K562 (cell line): Measurements from ENCODE around the gene HAPLN3. TPM values are rescaled to one million over a fixed set of nuclear protein-coding genes. Genes with fewer than 3 reads are reported as not detected.

Source experiments
- ATAC-seq: fragments of 200-7000 bp; cut with Tn5 transposase; 3 replicates; pipeline ENCODE4 v1.9.1; 2020; ENCODE audit warnings: moderate library complexity
- BruUV-seq: library from RNA; stranded (reverse); fragments of 400-500 nt; replicated peaks from 2 replicates; lab custom pipeline; 2021; lab: Mats Ljungman, UMichigan
- CTCF ChIA-PET: fragments of 300-600 bp; formaldehyde crosslinking; extraction: SDS; loops from one replicate; lab custom pipeline; 2021; ENCODE audit warnings: low intra/inter-chr PET ratio; lab: Yijun Ruan, JAX
- POLR2A ChIA-PET: fragments of 300-600, 350-650 bp; sonication (Branson Sonifier 250); formaldehyde crosslinking; extraction: SDS; loops from one replicate; lab custom pipeline; 2021; ENCODE audit warnings: antibody characterized with exemption, inconsistent platforms; lab: Yijun Ruan, JAX
- DNase-seq, 4 experiments: peaks; one replicate each; pipeline versions ENCODE4 v3.0.0 to v3.0.0-alpha.2; 2011 to 2018; ENCODE audit warnings: low spot score in 3 of 4, mixed read lengths in 3 of 4; ENCODE audit errors: extremely low read depth in 1 of 4
- FAIRE-seq: peaks from 2 replicates; lab custom pipeline; 2011; peaks lifted over from hg19 to GRCh38; lab: Jason Lieb, UNC
- H2AFZ ChIP-seq: 2 replicates; pipeline ENCODE4 v1.6.0; 2011; ENCODE audit warnings: low read depth, low read length, control low read depth, inconsistent platforms
- H3K27ac ChIP-seq: fragments of 200-600 bp; 3 replicates; pipeline ENCODE4 v1.8.0; 2011; ENCODE audit warnings: low read depth, mild to moderate bottlenecking, control low read depth, inconsistent platforms, low read length, moderate library complexity, mixed read lengths; ENCODE audit errors: extremely low read depth
- H3K27me3 ChIP-seq, 2 experiments: fragments of 300-600 bp in 1 of 2; 2 replicates in 1 of 2; 3 replicates in 1 of 2; pipeline versions ENCODE4 v1.6.0 to v1.8.0; 2011; ENCODE audit warnings: inconsistent platforms in 2 of 2, low read length in 2 of 2, mild to moderate bottlenecking in 1 of 2, mixed read lengths in 1 of 2, moderate library complexity in 1 of 2; ENCODE audit not compliant: control insufficient read depth in 2 of 2, insufficient read depth in 2 of 2
- H3K36me3 ChIP-seq: fragments of 300-600 bp; 3 replicates; pipeline ENCODE4 v1.8.0; 2011; ENCODE audit warnings: mild to moderate bottlenecking, low read length, inconsistent platforms; ENCODE audit not compliant: control insufficient read depth, insufficient read depth
- H3K4me1 ChIP-seq, 2 experiments: fragments of 200-600 bp in 1 of 2; replicated peaks in 1 of 2; 2 replicates in 1 of 2; 3 replicates in 1 of 2; pipeline versions ENCODE4 v1.5.1 to v1.8.0; 2011; ENCODE audit warnings: inconsistent platforms in 2 of 2, low read length in 2 of 2, mild to moderate bottlenecking in 1 of 2, mixed read lengths in 1 of 2, moderate library complexity in 1 of 2; ENCODE audit not compliant: control insufficient read depth in 2 of 2, insufficient read depth in 2 of 2
- H3K4me2 ChIP-seq: 2 replicates; pipeline ENCODE4 v1.6.1; 2011; ENCODE audit warnings: low read length, control low read depth, inconsistent platforms, mixed read lengths; ENCODE audit not compliant: insufficient read depth
- H3K4me3 ChIP-seq: fragments of 200-600 bp; sonication (generic), shearing (Covaris generic); 2 replicates; pipeline ENCODE4 v1.5.1; 2016; ENCODE audit warnings: control low read depth, inconsistent platforms
- H3K79me2 ChIP-seq: fragments of 200-600 bp; 3 replicates; pipeline ENCODE4 v1.8.0; 2011; ENCODE audit warnings: low read length, inconsistent platforms; ENCODE audit not compliant: control insufficient read depth, insufficient read depth
- H3K9ac ChIP-seq, 2 experiments: 2 replicates each; pipeline versions ENCODE4 v1.6.0 to v1.6.1; 2011; ENCODE audit warnings: low read depth in 2 of 2, low read length in 2 of 2, control low read depth in 1 of 2, inconsistent platforms in 1 of 2, mild to moderate bottlenecking in 1 of 2, mixed read lengths in 1 of 2; ENCODE audit not compliant: insufficient read depth in 1 of 2
- H3K9me1 ChIP-seq: one replicate; pipeline ENCODE4 v1.6.0; 2011; ENCODE audit warnings: inconsistent platforms, mild to moderate bottlenecking, low read length, moderate library complexity; ENCODE audit not compliant: control insufficient read depth, insufficient read depth
- H3K9me3 ChIP-seq: replicated peaks from 2 replicates; pipeline ENCODE4 v1.5.1; 2011; ENCODE audit warnings: low read depth, low read length, inconsistent platforms; ENCODE audit not compliant: control insufficient read depth, insufficient read depth
- H4K20me1 ChIP-seq: replicated peaks from 2 replicates; pipeline ENCODE4 v1.6.1; 2011; ENCODE audit warnings: low read length, inconsistent platforms, mixed read lengths; ENCODE audit not compliant: control insufficient read depth, insufficient read depth
- BHLHE40 ChIP-seq: IDR thresholded peaks from 2 replicates; pipeline ENCODE4 v1.6.1; 2011; ENCODE audit warnings: low read length, improper control_type of control experiment
- GABPB1 ChIP-seq: sonication (generic); formaldehyde crosslinking; IDR thresholded peaks from 2 replicates; pipeline ENCODE4 v1.8.0; 2022; ENCODE audit warnings: mild to moderate bottlenecking, missing genetic modification reagents
- JUND ChIP-seq, 2 experiments: IDR thresholded peaks; 2 replicates in 1 of 2; 3 replicates in 1 of 2; pipeline ENCODE4 v1.6.1; 2011; ENCODE audit warnings: borderline replicate concordance in 2 of 2, low read depth in 2 of 2, low read length in 2 of 2, improper control_type of control experiment in 1 of 2, missing biosample characterization in 1 of 2, missing genetic modification characterization in 1 of 2, missing genetic modification reagents in 1 of 2
- KDM1A ChIP-seq, 2 experiments: fragments of 450-650 bp; IDR thresholded peaks; 2 replicates each; pipeline ENCODE4 v1.6.1; 2016; ENCODE audit warnings: mild to moderate bottlenecking in 2 of 2
- MEIS2 ChIP-seq: fragments of 450-650 bp; IDR thresholded peaks from 2 replicates; pipeline ENCODE4 v1.6.1; 2014; ENCODE audit warnings: mild to moderate bottlenecking; ENCODE audit not compliant: partially characterized antibody
- POLR2AphosphoS5 ChIP-seq: IDR thresholded peaks from 2 replicates; pipeline ENCODE4 v1.6.1; 2011; ENCODE audit warnings: mild to moderate bottlenecking, low read depth, low read length, moderate library complexity; ENCODE audit not compliant: control insufficient read depth, insufficient read depth
- RBFOX2 ChIP-seq: fragments of 200-400 bp; formaldehyde crosslinking; IDR thresholded peaks from 2 replicates; pipeline ENCODE4 v1.6.1; 2017; ENCODE audit warnings: low read depth, mild to moderate bottlenecking, low read length, moderate library complexity
- WGBS: fragments of 100-300 bp; shearing (Covaris generic); methylation state at CpG from one replicate; pipeline ENCODE4 v1.1.6; 2016; ENCODE audit warnings: low coverage, mixed read lengths; ENCODE audit not compliant: insufficient coverage; ENCODE audit errors: missing lambda C conversion rate; 5-methylcytosine and 5-hydroxymethylcytosine counted together
- in situ Hi-C: fragments of 300-500 bp; cut with MboI; formaldehyde crosslinking; loops from 4 replicates; pipeline ENCODE4 v1.15.0; 2018; ENCODE audit warnings: inconsistent platforms, mixed read lengths
- intact Hi-C: fragments of 100-400 bp; cut with micrococcal nuclease; formaldehyde crosslinking; loops from 2 replicates; pipeline ENCODE4 v1.14.2; 2022
- polyA plus RNA-seq, 8 experiments: library from polyadenylated mRNA; depleted of rRNA in 4 of 8; stranded (reverse) in 5 of 8; unstranded in 3 of 8; fragments of >200 nt; fragmentation: Nextera tagmentation in 2 of 8; fragmentation: Illumina TruSeq in 1 of 8; extraction: Ambion mirVana in 2 of 8; extraction: Trizol in 1 of 8; gene quantifications; 2 replicates each; pipeline versions ENCODE4 v1.2.1 to v1.2.3, GENCODE V29; 2011 to 2014; ENCODE audit warnings: inconsistent platforms in 1 of 8, missing spikeins in 1 of 8
- total RNA-seq, 7 experiments: library from RNA; depleted of rRNA in 6 of 7; stranded (reverse); fragments of >200 nt in 6 of 7; fragmentation: Illumina TruSeq in 2 of 7; extraction: Trizol in 2 of 7; gene quantifications; 2 replicates each; pipeline versions ENCODE4 v1.2.1 to v1.2.3, GENCODE V29; 2011 to 2021; ENCODE audit warnings: low replicate concordance in 1 of 7
- TF ChIP-seq, protein P1 (sequence below): sonication (generic); formaldehyde crosslinking; IDR thresholded peaks from 2 replicates; pipeline ENCODE4 v1.8.1; 2023; ENCODE audit warnings: mild to moderate bottlenecking, missing genetic modification reagents
- TF ChIP-seq, protein P2 (sequence below): fragments of 450-650 bp; IDR thresholded peaks from 2 replicates; pipeline ENCODE4 v1.6.1; 2016; ENCODE audit warnings: borderline replicate concordance
- TF ChIP-seq, protein P3 (sequence below): fragments of 450-650 bp; IDR thresholded peaks from 2 replicates; pipeline ENCODE4 v1.6.1; 2017; ENCODE audit warnings: antibody characterized with exemption, mild to moderate bottlenecking

The HAPLN3 gene
- total and polyA plus RNA-seq, 9 of the 15 experiments (the other 6 are each of a cell fraction or from before 2014, with no cell fraction given): 0.04 to 2.4 (median 0.65) TPM

DNA sequence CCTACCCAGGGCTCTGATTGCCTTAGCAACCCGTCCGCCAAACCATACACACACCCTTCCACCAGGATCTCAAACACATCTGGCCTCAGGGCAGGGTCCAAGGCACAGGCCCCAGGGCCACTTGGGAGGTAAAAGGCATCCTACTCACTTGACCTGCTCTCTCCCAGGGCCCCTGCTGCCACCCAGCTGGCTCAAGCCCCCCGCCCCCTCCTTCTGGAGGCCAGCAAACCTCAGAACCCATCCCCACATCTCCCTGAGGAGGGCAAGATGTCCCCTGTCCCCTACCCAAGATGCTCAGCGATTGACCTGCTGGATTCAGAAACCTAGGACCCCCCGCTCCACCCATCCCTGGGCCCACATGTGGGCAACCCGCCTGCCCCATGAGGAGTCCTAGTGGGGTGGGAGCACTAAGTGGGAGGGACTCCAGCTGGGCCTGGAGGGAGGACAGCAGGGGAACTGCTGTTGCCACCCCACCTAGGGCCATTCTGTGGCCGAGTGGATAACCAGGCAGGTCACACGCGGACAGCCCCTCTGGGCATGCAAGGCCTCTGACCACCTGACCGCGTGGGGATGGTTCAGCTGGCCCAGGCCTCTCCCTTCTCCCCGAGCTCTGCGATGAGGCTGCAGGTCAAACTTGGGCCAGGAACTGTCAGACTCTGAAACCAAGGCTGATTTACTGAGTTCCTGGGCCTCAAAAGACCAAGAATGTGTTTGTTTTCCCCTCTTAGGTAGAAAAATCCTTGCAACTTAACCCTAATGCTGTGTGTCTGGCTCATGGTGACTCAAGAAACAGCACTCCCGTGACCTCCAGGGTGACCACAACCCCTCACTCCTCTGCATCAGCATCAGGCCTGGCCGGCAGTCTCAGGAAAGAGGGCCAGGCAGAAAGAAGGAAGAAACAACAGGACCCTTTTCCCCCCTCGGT is 13.6 kb upstream of the HAPLN3 start:
- H3K27me3 ChIP-seq: no peaks in the 10 kb centered on the region
- no TSS peak for BruUV-seq
- H3K9me3 ChIP-seq: no peaks in the 10 kb centered on the region
- H3K4me3 ChIP-seq: no peak overlapping the region
- intact Hi-C loops: no loop called here
- H3K9me1 ChIP-seq: peaks cover 3% of the 10 kb centered on the region
- peak; percentile 67 for FAIRE-seq
- peaks cover 36% of the 10 kb centered on the region for H3K79me2 ChIP-seq
- peak overlapping the region in 1 of 2 experiments; percentile 66; a peak in 2 of 4 replicates for H3K9ac ChIP-seq
- ATAC-seq: no peak
- H3K4me2 ChIP-seq: peak overlapping the region; percentile 14; the same call in 1 of the 2 replicates
- H3K36me3 ChIP-seq: peaks cover 70% of the 10 kb centered on the region
- 0 out of 2 replicates have a peak, but pooled peaks cover 9% of the 10 kb centered on the region for H4K20me1 ChIP-seq
- ChIA-PET POLR2A (interaction anchor here (0.6 to 1.4 kb wide), 4 partner anchors 92 to 99 kb away, joined by 3 to 5 read pairs (median 3); no protein-coding TSS in a partner anchor), CTCF (no interaction called here)
- H3K4me1 ChIP-seq: peaks cover 36 to 52% of the 10 kb centered on the region in 2 experiments; a peak in 4 of 5 replicates
- H3K27ac ChIP-seq: no peak overlapping the region
- peak in 1 of 4 experiments; percentile 47 for DNase-seq
- H2AFZ ChIP-seq: no peak overlapping the region
- WGBS: 86% methylated on average over 14 of the region's 16 CpGs
- in situ Hi-C loops: no loop called here
- TF ChIP-seq KDM1A (IDR thresholded peaks at IDR 0.05): 0 out of 4 replicates have a peak, but pooled peaks of 1 of the 2 experiments have one; percentile 12
- peak; percentile 46; the same call in 1 of the 2 replicates for TF ChIP-seq RBFOX2
- TF ChIP-seq, protein P1, sequence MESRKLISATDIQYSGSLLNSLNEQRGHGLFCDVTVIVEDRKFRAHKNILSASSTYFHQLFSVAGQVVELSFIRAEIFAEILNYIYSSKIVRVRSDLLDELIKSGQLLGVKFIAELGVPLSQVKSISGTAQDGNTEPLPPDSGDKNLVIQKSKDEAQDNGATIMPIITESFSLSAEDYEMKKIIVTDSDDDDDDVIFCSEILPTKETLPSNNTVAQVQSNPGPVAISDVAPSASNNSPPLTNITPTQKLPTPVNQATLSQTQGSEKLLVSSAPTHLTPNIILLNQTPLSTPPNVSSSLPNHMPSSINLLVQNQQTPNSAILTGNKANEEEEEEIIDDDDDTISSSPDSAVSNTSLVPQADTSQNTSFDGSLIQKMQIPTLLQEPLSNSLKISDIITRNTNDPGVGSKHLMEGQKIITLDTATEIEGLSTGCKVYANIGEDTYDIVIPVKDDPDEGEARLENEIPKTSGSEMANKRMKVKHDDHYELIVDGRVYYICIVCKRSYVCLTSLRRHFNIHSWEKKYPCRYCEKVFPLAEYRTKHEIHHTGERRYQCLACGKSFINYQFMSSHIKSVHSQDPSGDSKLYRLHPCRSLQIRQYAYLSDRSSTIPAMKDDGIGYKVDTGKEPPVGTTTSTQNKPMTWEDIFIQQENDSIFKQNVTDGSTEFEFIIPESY (CRISPR knock-in tag): 0 out of 2 replicates have a peak, but pooled peaks have one; percentile 20
- TF ChIP-seq, protein P2, sequence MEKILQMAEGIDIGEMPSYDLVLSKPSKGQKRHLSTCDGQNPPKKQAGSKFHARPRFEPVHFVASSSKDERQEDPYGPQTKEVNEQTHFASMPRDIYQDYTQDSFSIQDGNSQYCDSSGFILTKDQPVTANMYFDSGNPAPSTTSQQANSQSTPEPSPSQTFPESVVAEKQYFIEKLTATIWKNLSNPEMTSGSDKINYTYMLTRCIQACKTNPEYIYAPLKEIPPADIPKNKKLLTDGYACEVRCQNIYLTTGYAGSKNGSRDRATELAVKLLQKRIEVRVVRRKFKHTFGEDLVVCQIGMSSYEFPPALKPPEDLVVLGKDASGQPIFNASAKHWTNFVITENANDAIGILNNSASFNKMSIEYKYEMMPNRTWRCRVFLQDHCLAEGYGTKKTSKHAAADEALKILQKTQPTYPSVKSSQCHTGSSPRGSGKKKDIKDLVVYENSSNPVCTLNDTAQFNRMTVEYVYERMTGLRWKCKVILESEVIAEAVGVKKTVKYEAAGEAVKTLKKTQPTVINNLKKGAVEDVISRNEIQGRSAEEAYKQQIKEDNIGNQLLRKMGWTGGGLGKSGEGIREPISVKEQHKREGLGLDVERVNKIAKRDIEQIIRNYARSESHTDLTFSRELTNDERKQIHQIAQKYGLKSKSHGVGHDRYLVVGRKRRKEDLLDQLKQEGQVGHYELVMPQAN: no peak
- TF ChIP-seq POLR2AphosphoS5: 0 out of 2 replicates have a peak, but pooled peaks have one; percentile 6
- TF ChIP-seq, protein P3, sequence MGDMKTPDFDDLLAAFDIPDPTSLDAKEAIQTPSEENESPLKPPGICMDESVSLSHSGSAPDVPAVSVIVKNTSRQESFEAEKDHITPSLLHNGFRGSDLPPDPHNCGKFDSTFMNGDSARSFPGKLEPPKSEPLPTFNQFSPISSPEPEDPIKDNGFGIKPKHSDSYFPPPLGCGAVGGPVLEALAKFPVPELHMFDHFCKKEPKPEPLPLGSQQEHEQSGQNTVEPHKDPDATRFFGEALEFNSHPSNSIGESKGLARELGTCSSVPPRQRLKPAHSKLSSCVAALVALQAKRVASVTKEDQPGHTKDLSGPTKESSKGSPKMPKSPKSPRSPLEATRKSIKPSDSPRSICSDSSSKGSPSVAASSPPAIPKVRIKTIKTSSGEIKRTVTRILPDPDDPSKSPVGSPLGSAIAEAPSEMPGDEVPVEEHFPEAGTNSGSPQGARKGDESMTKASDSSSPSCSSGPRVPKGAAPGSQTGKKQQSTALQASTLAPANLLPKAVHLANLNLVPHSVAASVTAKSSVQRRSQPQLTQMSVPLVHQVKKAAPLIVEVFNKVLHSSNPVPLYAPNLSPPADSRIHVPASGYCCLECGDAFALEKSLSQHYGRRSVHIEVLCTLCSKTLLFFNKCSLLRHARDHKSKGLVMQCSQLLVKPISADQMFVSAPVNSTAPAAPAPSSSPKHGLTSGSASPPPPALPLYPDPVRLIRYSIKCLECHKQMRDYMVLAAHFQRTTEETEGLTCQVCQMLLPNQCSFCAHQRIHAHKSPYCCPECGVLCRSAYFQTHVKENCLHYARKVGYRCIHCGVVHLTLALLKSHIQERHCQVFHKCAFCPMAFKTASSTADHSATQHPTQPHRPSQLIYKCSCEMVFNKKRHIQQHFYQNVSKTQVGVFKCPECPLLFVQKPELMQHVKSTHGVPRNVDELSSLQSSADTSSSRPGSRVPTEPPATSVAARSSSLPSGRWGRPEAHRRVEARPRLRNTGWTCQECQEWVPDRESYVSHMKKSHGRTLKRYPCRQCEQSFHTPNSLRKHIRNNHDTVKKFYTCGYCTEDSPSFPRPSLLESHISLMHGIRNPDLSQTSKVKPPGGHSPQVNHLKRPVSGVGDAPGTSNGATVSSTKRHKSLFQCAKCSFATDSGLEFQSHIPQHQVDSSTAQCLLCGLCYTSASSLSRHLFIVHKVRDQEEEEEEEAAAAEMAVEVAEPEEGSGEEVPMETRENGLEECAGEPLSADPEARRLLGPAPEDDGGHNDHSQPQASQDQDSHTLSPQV: 0 out of 2 replicates have a peak, but pooled peaks have one; percentile 11
- TF ChIP-seq GABPB1 (CRISPR knock-in tag): no peak
- peak; percentile 59; the same call in 1 of the 2 replicates for TF ChIP-seq BHLHE40
- peak; percentile 21; the same call in 1 of the 2 replicates for TF ChIP-seq JUND (IDR thresholded peaks at IDR 0.05; ENCODE audit: borderline replicate concordance, low read depth, low read length)
- TF ChIP-seq JUND (tag; IDR thresholded peaks at IDR 0.05; ENCODE audit: borderline replicate concordance, low read depth, low read length): no peak
- TF ChIP-seq MEIS2: peak; percentile 47
